AG09319 (cell line): ENCODE data around the gene FABP1.

ENCODE experiments used
- DNase-seq: peaks from one replicate; pipeline ENCODE4 v3.0.0-alpha.2; 2010; ENCODE audit warnings: low read depth; ENCODE audit errors: extremely low read depth
- TF ChIP-seq, protein P1 (sequence below): IDR thresholded peaks from 2 replicates; pipeline ENCODE4 v1.5.1; 2011; ENCODE audit warnings: low read depth, mild to moderate bottlenecking, inconsistent platforms, low read length, moderate library complexity

The FABP1 gene

DNA sequence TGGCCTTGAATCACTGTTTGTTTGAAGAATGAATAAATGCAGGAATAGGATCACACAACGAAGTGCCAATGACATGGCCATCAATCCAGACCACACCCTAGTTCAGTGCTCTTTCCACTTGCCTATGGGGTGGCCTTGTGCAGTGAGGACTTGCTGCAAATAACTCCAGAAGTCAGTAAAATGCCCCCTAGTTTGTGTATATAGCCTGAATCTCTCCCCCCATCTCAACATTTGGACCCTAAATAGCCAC is 299 bp downstream of the FABP1 start:
- TF ChIP-seq, protein P1, sequence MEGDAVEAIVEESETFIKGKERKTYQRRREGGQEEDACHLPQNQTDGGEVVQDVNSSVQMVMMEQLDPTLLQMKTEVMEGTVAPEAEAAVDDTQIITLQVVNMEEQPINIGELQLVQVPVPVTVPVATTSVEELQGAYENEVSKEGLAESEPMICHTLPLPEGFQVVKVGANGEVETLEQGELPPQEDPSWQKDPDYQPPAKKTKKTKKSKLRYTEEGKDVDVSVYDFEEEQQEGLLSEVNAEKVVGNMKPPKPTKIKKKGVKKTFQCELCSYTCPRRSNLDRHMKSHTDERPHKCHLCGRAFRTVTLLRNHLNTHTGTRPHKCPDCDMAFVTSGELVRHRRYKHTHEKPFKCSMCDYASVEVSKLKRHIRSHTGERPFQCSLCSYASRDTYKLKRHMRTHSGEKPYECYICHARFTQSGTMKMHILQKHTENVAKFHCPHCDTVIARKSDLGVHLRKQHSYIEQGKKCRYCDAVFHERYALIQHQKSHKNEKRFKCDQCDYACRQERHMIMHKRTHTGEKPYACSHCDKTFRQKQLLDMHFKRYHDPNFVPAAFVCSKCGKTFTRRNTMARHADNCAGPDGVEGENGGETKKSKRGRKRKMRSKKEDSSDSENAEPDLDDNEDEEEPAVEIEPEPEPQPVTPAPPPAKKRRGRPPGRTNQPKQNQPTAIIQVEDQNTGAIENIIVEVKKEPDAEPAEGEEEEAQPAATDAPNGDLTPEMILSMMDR, result no peak

GRCh38 chr2:88126772-88127637 is 857 bp downstream of the FABP1 start:
- DNase-seq, result no peak
- TF ChIP-seq, protein P1, result no peak

More for the DNA sequence above, 299 bp downstream of the FABP1 start:
- DNase-seq, result no peak

DNA sequence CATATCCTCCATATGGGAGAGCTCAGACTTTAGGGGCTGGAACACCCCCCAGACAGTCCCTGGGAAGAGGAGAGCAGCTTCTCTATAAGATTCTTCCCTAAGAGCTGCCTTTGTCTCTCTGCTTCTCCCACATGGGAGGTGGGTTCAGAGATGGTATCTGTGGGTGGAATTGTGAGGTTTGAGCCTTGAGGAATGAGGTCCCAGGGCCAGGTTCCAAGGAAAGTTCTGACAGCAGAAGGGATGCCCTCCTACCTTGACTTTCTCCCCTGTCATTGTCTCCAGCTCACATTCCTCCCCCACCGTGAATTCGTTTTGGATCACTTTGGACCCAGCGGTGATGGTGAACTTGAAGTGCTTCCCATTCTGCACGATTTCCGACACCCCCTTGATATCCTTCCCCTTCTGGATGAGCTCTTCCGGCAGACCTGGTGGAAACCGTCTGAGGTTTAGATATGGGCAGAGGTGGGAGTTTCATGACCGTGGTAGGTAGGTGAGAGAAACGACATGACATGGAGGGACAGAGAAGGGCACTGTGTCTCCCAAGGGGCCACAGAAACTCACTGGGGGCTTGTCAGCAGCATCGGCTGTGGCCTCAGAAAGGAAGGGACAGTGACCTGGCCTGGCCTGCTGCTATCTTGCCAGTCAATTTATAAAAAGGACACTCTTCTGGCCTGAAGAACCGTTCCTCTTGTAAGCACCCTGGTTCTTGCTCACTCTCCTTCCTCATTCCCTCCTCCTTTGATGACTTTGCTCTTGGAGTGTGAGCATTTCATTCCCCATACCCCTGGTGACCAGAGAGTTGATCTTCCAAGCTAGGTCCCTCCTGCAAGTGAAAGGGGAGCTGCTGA is 1.7 kb downstream of the FABP1 start:
- TF ChIP-seq, protein P1, result no peak
- no peak for DNase-seq

GRCh38 chr2:88125344-88125923 is 2.4 kb downstream of the FABP1 start:
- no peak for DNase-seq
- TF ChIP-seq, protein P1, result no peak

DNA sequence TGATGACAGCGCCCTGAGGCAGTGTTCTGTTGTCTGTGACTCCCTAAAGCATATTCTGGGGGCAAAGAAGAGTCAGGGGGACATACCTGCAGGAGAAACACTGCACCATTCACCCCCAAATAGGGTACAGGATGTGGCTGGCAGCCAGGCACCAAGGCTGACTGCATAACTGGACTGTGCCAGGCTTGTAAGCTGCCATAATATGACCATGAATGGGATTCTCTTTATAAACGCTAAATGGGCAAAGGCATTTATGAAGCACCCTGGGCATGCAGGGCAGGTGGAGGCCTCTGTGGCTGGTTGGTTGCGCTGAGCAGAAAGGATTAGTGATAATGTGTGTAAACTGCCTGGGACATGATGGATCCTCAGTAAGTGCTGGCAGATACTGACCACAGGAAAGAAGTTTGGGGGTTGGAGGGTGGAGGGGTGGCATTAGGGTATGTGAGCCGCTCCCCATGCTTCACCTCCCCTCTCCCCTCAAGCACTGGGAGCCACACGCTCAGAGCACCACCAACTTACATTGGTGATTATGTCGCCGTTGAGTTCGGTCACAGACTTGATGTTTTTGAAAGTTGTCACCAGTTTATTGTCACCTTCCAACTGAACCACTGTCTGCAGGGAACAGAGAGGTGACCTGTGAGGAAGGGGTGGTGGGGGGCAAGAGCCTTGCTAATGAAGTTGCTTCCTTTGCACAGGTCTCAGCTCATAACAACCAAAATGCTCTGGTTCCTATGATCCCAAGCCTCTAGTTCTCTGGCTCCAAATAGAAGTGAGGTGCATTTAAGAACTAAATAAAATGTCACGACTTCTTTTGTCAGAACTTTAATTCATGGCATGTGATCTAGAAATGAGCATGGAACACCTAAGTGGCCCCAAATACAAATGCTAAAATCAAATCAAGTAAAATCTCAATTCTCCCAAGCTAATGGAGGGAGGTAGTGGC is 3.6 kb downstream of the FABP1 start:
- no peak for DNase-seq
- TF ChIP-seq, protein P1, result no peak

DNA sequence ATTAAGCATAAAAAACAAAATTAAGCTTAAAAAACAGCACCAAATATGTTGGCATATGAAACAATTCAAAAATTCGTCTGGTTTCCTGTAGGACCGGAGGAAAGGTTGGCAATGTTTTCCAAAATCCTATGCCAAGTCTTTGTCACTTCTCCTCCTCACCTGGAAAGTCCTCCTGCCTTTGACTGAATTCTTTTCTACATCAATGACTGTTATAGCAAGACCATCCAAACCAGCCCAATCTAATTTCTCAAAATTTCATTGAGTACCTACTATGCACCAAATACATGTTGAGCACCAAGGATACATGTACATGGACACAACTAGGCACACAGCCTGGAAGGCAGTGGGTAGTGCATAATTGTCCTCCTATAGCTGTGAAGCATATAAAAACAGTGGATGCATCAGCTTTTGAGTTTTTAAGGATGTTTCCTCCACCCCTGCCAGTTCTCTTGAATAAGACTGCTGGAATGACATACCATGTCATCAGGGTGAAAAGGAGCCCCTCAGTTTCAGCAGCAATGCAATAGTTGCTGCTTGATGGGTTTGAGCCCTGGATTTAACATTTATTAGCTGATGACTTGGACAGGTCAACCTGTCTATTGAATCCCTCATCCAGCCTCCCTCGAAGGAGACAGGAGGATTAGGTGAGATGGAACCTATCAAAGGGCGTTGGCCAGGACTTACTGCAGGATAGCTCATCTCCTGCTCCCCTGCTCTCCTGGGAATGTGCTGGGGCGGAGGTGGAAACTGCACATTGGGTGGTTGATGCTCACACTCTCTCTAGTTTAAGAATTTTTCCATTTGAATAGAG is 4.5 kb downstream of the FABP1 start:
- TF ChIP-seq, protein P1, result no peak
- DNase-seq, result no peak
